ENCODE results near the gene SPACA1.

DNA sequence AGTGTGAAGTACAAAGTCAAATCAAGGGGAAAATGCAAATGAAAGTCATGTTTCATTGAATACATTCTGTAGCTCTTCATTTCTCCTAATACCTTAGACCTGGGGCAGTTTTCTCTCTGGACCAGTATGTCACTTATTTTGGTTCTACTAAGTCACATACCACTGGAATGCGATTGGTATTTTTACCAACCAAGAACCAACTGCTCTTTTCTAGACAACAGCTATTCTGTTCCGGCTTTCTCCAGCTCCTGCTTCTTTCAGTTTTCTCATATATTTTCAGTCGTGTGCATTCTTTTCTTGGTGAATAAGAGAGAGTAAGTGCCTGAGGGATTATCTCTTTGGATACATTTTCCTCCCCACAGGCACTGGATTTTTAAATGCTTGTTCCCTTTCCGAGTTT is 39.2 kb upstream of the SPACA1 start:
- TF ChIP-seq, protein P1, sequence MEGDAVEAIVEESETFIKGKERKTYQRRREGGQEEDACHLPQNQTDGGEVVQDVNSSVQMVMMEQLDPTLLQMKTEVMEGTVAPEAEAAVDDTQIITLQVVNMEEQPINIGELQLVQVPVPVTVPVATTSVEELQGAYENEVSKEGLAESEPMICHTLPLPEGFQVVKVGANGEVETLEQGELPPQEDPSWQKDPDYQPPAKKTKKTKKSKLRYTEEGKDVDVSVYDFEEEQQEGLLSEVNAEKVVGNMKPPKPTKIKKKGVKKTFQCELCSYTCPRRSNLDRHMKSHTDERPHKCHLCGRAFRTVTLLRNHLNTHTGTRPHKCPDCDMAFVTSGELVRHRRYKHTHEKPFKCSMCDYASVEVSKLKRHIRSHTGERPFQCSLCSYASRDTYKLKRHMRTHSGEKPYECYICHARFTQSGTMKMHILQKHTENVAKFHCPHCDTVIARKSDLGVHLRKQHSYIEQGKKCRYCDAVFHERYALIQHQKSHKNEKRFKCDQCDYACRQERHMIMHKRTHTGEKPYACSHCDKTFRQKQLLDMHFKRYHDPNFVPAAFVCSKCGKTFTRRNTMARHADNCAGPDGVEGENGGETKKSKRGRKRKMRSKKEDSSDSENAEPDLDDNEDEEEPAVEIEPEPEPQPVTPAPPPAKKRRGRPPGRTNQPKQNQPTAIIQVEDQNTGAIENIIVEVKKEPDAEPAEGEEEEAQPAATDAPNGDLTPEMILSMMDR (IDR thresholded peaks at IDR 0.05 in 4 of 5, conservative IDR thresholded peaks at IDR 0.05 in 1 of 5), result no peak
- TF ChIP-seq POLR2A (IDR thresholded peaks at IDR 0.05), result no peak

All from gastrocnemius medialis (tissue), 4 donors.